ENCODE data around the gene RNU6-9.

RNU6-9 gene

DNA sequence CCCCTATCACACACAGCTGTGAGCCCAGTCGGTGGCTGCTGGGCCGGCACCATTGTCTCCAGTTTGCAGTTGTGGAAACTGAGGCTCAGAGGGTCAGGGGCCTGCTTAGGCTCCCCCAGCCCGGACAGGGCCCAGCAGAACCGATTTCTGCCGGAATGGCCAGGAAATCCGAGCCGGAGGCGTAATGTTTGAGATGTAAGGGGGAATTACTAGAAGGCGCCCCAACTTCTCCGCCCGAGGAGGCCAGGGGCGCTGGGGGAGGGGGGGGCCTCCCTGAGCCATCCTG is 24.8 kb downstream of the RNU6-9 start:
- Histone ChIP-seq H3K4me2 (ENCODE audit: insufficient read depth, low read length) (no peak overlapping the region), H3K79me2 (ENCODE audit: insufficient read depth, low read length) (peaks cover 7% of the 10 kb centered on the region), H4K20me1 (ENCODE audit: insufficient read depth, low read length) (no peaks in the 10 kb centered on the region), H3K4me1 (ENCODE audit: insufficient read depth, low read length) (peaks cover 16% of the 10 kb centered on the region), H3K4me3 (ENCODE audit: low read depth in 1 of 2, low read length in 2 of 2) (no peak overlapping the region), H3K9me3 (ENCODE audit: insufficient read depth, low read length, severe bottlenecking) (no peaks in the 10 kb centered on the region), H3K9ac (ENCODE audit: low read depth, low read length) (no peak overlapping the region), H3K27me3 (ENCODE audit: insufficient read depth, low read length, poor library complexity) (peaks cover 3% of the 10 kb centered on the region), H3K36me3 (ENCODE audit: insufficient read depth, low read length) (no peaks in the 10 kb centered on the region; the same call in 1 of the 2 replicates), H3K27ac (ENCODE audit: low read length) (no peak overlapping the region), H2AFZ (ENCODE audit: low read depth, low read length) (no peak overlapping the region)
- TF ChIP-seq CTCF (IDR thresholded peaks at IDR 0.05; ENCODE audit: borderline replicate concordance, extremely low read depth, low read length, poor library complexity, severe bottlenecking) = no peak
- TF ChIP-seq EZH2 (IDR thresholded peaks at IDR 0.05; ENCODE audit: borderline replicate concordance, low read depth, low read length, severe bottlenecking) = no peak
- ATAC-seq (ENCODE audit: insufficient read depth, low read depth) (no peak), DNase-seq (no peak)

DNA sequence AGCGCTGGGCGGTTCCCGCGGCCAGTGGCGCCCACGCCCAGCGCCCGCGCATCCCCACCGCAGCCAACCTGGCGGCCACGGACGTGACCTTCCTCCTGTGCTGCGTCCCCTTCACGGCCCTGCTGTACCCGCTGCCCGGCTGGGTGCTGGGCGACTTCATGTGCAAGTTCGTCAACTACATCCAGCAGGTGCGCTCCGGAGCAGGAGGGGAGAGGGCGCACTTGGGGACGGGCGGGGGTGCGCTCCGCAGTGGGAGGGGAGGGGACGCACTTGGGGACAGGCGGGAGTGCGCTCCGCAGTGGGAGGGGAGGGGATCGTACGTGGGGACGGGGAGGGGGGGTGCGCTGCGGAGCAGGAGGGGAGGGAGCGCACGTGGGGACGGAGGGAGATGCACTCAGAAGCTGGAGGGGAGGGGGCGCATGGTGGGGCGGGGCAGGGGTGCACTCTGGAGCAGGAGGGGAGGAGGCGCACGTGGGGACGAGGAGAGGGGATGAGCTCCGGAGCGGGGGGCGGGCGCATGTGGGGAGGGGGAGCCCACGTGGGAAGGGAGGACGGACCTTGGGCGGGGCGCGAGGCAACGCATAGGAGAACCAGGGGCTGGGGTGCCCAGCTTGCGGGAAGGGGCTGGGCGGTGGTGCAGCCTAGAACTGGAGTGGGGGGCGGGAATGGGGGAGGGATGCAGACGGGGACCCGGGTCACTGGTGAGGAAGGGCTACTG is 25.4 kb downstream of the RNU6-9 start:
- TF ChIP-seq CTCF (IDR thresholded peaks at IDR 0.05; ENCODE audit: borderline replicate concordance, extremely low read depth, low read length, poor library complexity, severe bottlenecking) = no peak
- no peak for TF ChIP-seq EZH2 (IDR thresholded peaks at IDR 0.05; ENCODE audit: borderline replicate concordance, low read depth, low read length, severe bottlenecking)
- Histone ChIP-seq H3K9me3 (ENCODE audit: insufficient read depth, low read length, severe bottlenecking) (no peaks in the 10 kb centered on the region), H3K27ac (ENCODE audit: low read length) (no peak overlapping the region), H2AFZ (ENCODE audit: low read depth, low read length) (no peak overlapping the region), H4K20me1 (ENCODE audit: insufficient read depth, low read length) (no peaks in the 10 kb centered on the region), H3K36me3 (ENCODE audit: insufficient read depth, low read length) (no peaks in the 10 kb centered on the region), H3K9ac (ENCODE audit: low read depth, low read length) (no peak overlapping the region), H3K4me3 (ENCODE audit: low read depth in 1 of 2, low read length in 2 of 2) (no peak overlapping the region), H3K4me2 (ENCODE audit: insufficient read depth, low read length) (no peak overlapping the region), H3K4me1 (ENCODE audit: insufficient read depth, low read length) (peaks cover 12% of the 10 kb centered on the region), H3K27me3 (ENCODE audit: insufficient read depth, low read length, poor library complexity) (peaks cover 3% of the 10 kb centered on the region), H3K79me2 (ENCODE audit: insufficient read depth, low read length) (peaks cover 1% of the 10 kb centered on the region)
- DNase-seq (no peak), ATAC-seq (ENCODE audit: insufficient read depth, low read depth) (no peak)

DNA sequence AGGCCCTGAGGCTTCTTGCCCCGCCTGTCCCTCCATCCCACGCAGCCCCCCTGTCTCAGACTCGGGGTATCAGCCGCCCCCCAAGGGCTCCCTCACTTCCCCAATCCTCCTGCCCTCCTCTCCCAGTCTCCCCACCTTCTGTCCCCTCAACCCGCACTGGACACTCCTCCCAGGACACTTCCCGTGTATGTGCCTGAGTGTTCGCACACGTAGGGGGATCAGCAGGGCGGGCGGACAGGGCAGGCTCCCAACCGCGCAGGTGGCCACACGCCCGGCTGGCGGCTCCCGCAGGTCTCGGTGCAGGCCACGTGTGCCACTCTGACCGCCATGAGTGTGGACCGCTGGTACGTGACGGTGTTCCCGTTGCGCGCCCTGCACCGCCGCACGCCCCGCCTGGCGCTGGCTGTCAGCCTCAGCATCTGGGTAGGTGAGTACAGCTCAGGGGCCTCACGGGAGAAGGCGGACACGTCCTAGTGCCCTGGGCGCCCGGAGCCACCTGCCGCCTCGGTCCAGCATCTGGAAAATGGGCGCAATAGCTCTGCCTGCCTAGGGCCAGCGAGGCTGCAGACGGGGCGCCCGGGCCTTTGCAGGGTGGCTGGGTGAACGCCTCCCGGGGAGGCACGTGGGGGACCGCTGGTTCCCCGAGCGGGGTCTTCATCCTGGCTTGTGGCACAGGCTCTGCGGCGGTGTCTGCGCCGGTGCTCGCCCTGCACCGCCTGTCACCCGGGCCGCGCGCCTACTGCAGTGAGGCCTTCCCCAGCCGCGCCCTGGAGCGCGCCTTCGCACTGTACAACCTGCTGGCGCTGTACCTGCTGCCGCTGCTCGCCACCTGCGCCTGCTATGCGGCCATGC is 26.1 kb downstream of the RNU6-9 start:
- H3K79me2 ChIP-seq (ENCODE audit: insufficient read depth, low read length) = no peaks in the 10 kb centered on the region
- no peak overlapping the region for H3K4me3 ChIP-seq (ENCODE audit: low read depth in 1 of 2, low read length in 2 of 2)
- no peak for DNase-seq
- no peak for ATAC-seq (ENCODE audit: insufficient read depth, low read depth)
- peaks cover 15% of the 10 kb centered on the region for H3K4me1 ChIP-seq (ENCODE audit: insufficient read depth, low read length)
- no peak overlapping the region for H3K9ac ChIP-seq (ENCODE audit: low read depth, low read length)
- no peak overlapping the region for H3K27ac ChIP-seq (ENCODE audit: low read length)
- H2AFZ ChIP-seq (ENCODE audit: low read depth, low read length) = no peak overlapping the region
- H3K36me3 ChIP-seq (ENCODE audit: insufficient read depth, low read length) = no peaks in the 10 kb centered on the region
- TF ChIP-seq EZH2 (IDR thresholded peaks at IDR 0.05; ENCODE audit: borderline replicate concordance, low read depth, low read length, severe bottlenecking) (no peak), CTCF (IDR thresholded peaks at IDR 0.05; ENCODE audit: borderline replicate concordance, extremely low read depth, low read length, poor library complexity, severe bottlenecking) (no peak)
- H3K27me3 ChIP-seq (ENCODE audit: insufficient read depth, low read length, poor library complexity) = peaks cover 3% of the 10 kb centered on the region
- no peaks in the 10 kb centered on the region for H4K20me1 ChIP-seq (ENCODE audit: insufficient read depth, low read length)
- H3K4me2 ChIP-seq (ENCODE audit: insufficient read depth, low read length) = no peak overlapping the region
- H3K9me3 ChIP-seq (ENCODE audit: insufficient read depth, low read length, severe bottlenecking) = no peaks in the 10 kb centered on the region

Measured in DND-41 (cell line).